Activated CD4-positive, alpha-beta T cell treated with anti-CD3 and anti-CD28 coated beads for 1 hour (primary cell): ENCODE measurements around the gene PLEKHB1.

Source experiments
- DNase-seq: peaks from one replicate; pipeline ENCODE4 v3.0.0-alpha.2; 2020

PLEKHB1 gene

GRCh38 chr11:73693899-73694525 is 47.6 kb downstream of the PLEKHB1 start:
- DNase-seq, result no peak

- DNase-seq, result no peak
Measured at GRCh38 chr11:73705053-73705452, 58.7 kb downstream of the PLEKHB1 start.

GRCh38 chr11:73710964-73711363 is 64.6 kb downstream of the PLEKHB1 start:
- no peak for DNase-seq
